ENCODE data around the gene EIPR1.

EIPR1 gene

GRCh38 chr2:3146772-3147650 is 230.6 kb downstream of the EIPR1 start:
- no peak for DNase-seq (ENCODE audit: low spot score)

DNA sequence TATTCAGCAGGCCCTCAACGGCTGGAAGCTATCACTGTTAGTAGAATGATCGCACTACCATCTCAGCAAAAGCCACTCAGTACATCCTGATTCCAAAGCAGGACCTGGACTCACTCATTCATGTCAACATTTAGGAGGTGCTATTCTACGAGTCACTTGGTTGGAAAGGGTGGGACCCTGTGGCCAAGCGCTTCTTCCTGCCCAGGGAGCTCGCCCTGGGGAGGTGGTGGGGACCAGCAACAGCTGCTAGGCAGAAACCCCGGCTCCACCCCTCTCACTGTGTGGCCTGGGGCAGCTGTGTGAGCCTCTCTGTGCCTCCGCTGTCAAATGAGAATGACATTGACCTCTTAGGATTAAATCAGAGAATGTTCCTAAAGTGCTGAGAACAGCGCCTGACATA is 231.4 kb downstream of the EIPR1 start:
- no peak for DNase-seq (ENCODE audit: low spot score)

GRCh38 chr2:3145471-3146021 is 232.1 kb downstream of the EIPR1 start:
- DNase-seq (ENCODE audit: low spot score) = no peak

DNA sequence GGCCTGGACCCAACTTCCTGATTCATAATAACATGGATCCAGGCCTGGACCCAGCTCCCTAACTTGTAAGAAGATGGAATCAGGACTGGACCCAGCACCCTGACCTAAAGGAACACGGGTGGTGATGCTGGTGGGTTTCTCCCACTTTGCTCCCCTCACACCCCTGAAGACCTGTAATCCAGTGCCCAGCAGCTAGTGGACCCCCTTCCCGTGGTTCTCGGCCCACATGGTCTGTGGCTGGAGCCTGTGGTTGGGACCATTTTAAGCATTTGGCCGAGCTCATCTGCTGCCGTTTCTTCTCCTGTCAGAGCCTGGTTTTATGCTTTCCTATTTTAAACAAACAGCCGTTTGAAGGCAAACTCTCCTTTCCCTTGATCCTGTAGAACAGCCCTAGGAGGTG is 232.8 kb downstream of the EIPR1 start:
- no peak for DNase-seq (ENCODE audit: low spot score)

- DNase-seq (ENCODE audit: low spot score) = no peak
Measured at GRCh38 chr2:3143602-3144001, 234.0 kb downstream of the EIPR1 start.

GRCh38 chr2:3142961-3143571 is 234.6 kb downstream of the EIPR1 start:
- DNase-seq (ENCODE audit: low spot score) = no peak

DNA sequence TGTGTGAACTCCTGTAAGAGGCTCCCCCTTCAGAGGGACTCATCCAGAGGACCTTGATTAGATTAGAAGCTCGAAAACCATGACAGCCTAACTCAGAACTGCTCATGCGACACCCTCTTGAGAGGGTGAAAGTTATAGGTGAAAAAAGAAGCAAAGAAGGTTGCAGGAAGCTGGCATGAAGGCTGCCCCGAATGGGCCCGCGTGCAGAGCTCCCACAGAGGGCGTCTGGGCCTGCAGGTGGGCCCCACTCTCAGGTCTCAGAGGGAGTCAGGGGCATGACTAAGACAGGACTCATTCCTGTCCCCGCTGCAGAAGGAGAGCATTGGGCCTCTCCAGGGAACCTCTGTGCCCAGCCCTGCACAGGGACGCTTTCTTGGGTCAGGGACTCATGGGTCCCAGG is 235.4 kb downstream of the EIPR1 start:
- DNase-seq (ENCODE audit: low spot score) = no peak

GRCh38 chr2:3141696-3142095 is 235.9 kb downstream of the EIPR1 start:
- no peak for DNase-seq (ENCODE audit: low spot score)

- no peak for DNase-seq (ENCODE audit: low spot score)
Measured at GRCh38 chr2:3139906-3140305, 237.7 kb downstream of the EIPR1 start.
